Lower leg skin (tissue), 4 donors: Measurements from ENCODE around the gene DYNLT5. TPM values are rescaled to one million over a fixed set of nuclear protein-coding genes. Genes with fewer than 3 reads are reported as not detected.

Source experiments
- DNase-seq, 2 donors: peaks; one replicate each; pipeline ENCODE4 v3.0.0-alpha.2; 2019; ENCODE audit warnings: low spot score in 2 of 2
- H3K4me3 ChIP-seq: fragments of 200-600 bp; sonication (generic); 2 replicates; pipeline ENCODE4 v1.5.1; 2017; ENCODE audit warnings: mild to moderate bottlenecking, low read depth; ENCODE audit not compliant: poor library complexity, severe bottlenecking
- POLR2A ChIP-seq, 2 donors: fragments of 450-650 bp; IDR thresholded peaks; one replicate each; pipeline ENCODE4 v1.6.1; 2016 to 2017; ENCODE audit warnings: antibody characterized with exemption in 2 of 2, mild to moderate bottlenecking in 1 of 2, moderate library complexity in 1 of 2
- WGBS, 2 donors: methylation state at CpG; one replicate each; pipeline ENCODE4 v1.1.5; 2018; 5-methylcytosine and 5-hydroxymethylcytosine counted together
- intact Hi-C: fragments of 100-400 bp; cut with DNase I; formaldehyde crosslinking; loops from one replicate; pipeline ENCODE4 v1.15.0; 2023; ENCODE audit warnings: low total_unique reads
- total RNA-seq, 4 donors: library from RNA; depleted of rRNA; stranded (reverse); fragments of >200 nt; gene quantifications; one replicate each; pipeline ENCODE4 v1.1.0, GENCODE V29; 2016
- TF ChIP-seq, protein P1 (sequence below), 3 donors: fragments of 450-650 bp; IDR thresholded peaks; one replicate each; pipeline ENCODE4 v1.5.1; 2016; ENCODE audit warnings: antibody characterized with exemption in 3 of 3, mild to moderate bottlenecking in 3 of 3, moderate library complexity in 2 of 3

Gene DYNLT5
- total RNA-seq, 4 donors from 2014 or later, result 0.83 to 1.0 (median 0.97) TPM; not detected in 1

DNA sequence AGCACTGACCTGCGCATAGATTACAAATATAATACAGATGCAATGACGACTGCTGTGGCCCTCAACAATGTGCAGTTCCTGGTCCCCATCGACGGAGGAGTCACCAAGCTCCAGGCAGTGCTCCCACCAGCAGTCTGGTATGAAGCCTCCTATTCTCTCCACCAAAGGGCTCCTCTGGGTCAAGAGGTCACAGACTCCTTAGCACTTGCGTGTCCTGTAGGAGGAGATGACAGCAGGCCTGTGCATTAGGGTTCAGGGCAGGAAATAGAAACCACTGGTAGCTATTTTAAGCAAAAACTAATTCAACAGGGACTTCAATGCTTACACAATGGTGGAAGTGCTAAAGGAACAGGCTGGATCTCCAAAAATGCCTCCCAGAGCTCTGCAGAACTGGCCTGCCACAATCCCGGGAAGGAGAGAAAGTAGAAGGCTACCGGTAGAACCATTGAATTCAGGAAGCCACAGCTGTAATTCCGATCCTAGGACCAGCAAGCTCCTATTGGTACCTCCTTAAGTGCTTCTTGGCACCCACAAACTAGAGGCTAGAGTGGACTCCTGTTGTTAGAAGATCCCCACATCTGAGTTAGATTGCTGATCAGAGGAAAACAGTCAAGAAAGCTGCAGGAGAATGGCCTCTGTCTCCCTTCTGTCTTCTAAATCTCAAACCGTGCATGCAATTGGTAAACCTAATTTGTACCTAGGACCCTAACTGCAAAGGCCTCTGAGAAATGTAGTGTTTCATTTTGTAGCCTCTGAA lies 12.7 kb upstream of the DYNLT5 start:
- WGBS, 2 donors, result 80 to 86% methylated on average over 9 of the region's 9 CpGs
- intact Hi-C loops, result no loop called here
- TF ChIP-seq, protein P1, sequence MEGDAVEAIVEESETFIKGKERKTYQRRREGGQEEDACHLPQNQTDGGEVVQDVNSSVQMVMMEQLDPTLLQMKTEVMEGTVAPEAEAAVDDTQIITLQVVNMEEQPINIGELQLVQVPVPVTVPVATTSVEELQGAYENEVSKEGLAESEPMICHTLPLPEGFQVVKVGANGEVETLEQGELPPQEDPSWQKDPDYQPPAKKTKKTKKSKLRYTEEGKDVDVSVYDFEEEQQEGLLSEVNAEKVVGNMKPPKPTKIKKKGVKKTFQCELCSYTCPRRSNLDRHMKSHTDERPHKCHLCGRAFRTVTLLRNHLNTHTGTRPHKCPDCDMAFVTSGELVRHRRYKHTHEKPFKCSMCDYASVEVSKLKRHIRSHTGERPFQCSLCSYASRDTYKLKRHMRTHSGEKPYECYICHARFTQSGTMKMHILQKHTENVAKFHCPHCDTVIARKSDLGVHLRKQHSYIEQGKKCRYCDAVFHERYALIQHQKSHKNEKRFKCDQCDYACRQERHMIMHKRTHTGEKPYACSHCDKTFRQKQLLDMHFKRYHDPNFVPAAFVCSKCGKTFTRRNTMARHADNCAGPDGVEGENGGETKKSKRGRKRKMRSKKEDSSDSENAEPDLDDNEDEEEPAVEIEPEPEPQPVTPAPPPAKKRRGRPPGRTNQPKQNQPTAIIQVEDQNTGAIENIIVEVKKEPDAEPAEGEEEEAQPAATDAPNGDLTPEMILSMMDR (IDR thresholded peaks at IDR 0.05), result no peak
- TF ChIP-seq POLR2A (IDR thresholded peaks at IDR 0.05), result no peak
- H3K4me3 ChIP-seq, result no peak overlapping the region
- DNase-seq, result no peak

DNA sequence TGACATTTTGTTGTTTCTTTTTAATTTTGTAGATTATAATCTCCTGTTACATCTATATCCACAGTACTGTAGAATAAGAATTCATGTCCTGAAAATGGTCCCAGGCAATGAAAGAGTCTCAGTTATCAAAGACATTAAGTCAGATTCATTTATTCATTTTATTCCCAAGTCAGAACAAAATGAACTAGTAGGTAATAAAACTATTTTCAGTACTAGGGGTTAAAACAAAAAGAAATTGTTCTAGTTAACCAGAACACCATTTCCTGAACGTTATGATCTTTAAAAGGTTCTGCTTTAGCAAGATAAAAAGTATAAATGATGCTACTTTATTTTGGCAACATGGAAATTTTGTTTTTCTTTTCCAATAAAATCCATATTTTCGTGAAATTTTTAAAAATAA lies 6.8 kb upstream of the DYNLT5 start:
- H3K4me3 ChIP-seq, result no peak overlapping the region
- TF ChIP-seq POLR2A (IDR thresholded peaks at IDR 0.05), result no peak
- TF ChIP-seq, protein P1 (IDR thresholded peaks at IDR 0.05), result no peak
- WGBS, 2 donors, result 69 to 79% methylated on average over 2 of the region's 2 CpGs
- intact Hi-C loops, result no loop called here
- no peak for DNase-seq

DNA sequence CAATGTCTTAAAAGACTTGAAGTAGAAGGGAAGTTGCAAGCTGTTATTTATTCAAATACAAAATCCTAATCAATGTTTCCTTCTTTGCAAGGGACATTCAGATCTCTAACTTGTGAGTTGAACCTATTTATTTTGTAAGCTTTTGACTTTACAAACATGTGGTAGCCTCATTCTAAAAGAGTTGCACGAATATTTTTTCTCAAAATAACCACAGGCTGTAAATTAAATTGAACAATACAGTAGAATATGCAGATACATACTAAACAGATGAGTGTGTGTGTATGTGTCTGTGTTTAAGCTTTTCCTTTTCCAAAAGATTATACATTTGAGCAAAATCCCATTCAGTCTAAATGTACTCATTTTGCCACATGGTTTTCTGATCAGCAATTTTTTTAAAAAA lies 4.8 kb upstream of the DYNLT5 start:
- H3K4me3 ChIP-seq, result no peak overlapping the region
- TF ChIP-seq, protein P1 (IDR thresholded peaks at IDR 0.05), result no peak
- TF ChIP-seq POLR2A (IDR thresholded peaks at IDR 0.05), result no peak
- no peak for DNase-seq
- intact Hi-C loops, result no loop called here
- 11 to 19% methylated on average over 1 of the region's 1 CpG for WGBS, 2 donors

DNA sequence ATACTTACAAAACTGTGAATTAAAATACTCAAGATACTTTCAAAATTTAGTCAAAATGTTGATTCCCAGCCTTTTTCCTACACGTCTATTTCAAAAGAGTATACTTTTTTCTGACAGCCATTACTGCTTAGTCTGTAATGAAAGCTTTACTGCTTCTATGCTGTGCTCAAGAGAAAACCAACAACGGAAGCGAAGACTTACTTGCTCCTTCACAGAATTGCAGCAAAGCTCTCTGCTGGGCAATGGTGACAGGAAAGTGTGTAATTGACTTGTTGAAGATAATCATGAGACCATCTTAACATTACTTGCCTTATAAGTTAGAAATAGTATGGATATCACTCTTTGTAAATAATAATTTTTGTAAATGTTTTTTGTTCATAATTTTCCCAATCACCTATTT lies 1.7 kb upstream of the DYNLT5 start:
- TF ChIP-seq POLR2A (IDR thresholded peaks at IDR 0.05), result no peak
- TF ChIP-seq, protein P1 (IDR thresholded peaks at IDR 0.05), result no peak
- H3K4me3 ChIP-seq, result no peak overlapping the region
- 83 to 85% methylated on average over 3 of the region's 3 CpGs for WGBS, 2 donors
- DNase-seq, result no peak
- intact Hi-C loops, result no loop called here

DNA sequence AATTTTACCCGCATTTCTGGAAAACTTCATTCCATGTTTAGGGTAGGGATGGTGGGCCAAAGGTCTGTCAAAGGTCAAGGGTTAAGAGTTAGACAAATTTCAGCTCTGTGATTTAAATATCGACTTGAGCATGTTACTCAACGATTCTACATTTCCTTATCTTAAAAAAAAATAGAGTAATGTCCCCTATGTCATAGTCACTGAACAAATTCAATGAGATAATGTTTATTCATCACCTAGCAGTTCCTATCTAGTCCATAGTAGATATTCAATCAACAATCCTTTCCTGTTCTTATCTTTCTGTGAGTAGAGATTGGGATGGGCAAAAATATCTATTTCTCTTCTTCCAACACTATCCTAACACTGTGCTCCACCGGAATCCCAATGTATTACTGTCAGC lies 1.1 kb upstream of the DYNLT5 start:
- 90 to 91% methylated on average over 4 of the region's 4 CpGs for WGBS, 2 donors
- intact Hi-C loops, result no loop called here
- no peak for DNase-seq
- TF ChIP-seq POLR2A (IDR thresholded peaks at IDR 0.05), result no peak
- TF ChIP-seq, protein P1 (IDR thresholded peaks at IDR 0.05), result no peak
- no peak overlapping the region for H3K4me3 ChIP-seq
